ENCODE data around the gene PROM2. TPM values are rescaled to one million over a fixed set of nuclear protein-coding genes. Genes with fewer than 3 reads are reported as not detected.
A peak's percentile ranks its signal among the peaks of the same experiment; 100 is the strongest.

Gene PROM2
- total and polyA plus RNA-seq, 12 donors = 0.07 to 4.5 (median 0.84) TPM; not detected in 2

DNA sequence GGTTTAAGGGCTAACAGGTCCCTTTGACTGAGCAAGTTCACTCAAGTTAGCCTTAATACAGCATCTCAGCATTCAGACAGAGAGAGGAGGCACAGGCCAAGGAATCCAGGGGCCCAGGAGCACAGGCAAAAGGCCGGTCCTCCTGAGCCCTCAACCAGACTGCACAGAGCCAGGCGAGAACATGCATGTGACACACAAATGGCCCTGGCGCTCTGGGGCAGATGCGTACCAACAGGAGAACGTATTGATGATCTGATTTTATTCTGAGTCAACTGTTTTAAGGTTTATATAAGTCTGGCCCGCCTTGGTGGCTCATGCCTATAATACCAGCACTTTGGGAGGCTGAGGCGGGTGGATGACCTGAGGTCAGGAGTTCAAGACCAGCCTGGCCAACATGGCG, 57.8 kb downstream of the PROM2 start:
- H3K9me3 ChIP-seq (replicated peaks in 1 of 3) = no peaks in the 10 kb centered on the region
- TF ChIP-seq, protein P1, sequence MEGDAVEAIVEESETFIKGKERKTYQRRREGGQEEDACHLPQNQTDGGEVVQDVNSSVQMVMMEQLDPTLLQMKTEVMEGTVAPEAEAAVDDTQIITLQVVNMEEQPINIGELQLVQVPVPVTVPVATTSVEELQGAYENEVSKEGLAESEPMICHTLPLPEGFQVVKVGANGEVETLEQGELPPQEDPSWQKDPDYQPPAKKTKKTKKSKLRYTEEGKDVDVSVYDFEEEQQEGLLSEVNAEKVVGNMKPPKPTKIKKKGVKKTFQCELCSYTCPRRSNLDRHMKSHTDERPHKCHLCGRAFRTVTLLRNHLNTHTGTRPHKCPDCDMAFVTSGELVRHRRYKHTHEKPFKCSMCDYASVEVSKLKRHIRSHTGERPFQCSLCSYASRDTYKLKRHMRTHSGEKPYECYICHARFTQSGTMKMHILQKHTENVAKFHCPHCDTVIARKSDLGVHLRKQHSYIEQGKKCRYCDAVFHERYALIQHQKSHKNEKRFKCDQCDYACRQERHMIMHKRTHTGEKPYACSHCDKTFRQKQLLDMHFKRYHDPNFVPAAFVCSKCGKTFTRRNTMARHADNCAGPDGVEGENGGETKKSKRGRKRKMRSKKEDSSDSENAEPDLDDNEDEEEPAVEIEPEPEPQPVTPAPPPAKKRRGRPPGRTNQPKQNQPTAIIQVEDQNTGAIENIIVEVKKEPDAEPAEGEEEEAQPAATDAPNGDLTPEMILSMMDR (IDR thresholded peaks at IDR 0.05) = no peak
- no peak for TF ChIP-seq POLR2A (IDR thresholded peaks at IDR 0.05)
- H3K4me3 ChIP-seq = no peak overlapping the region
- no peak for DNase-seq
- no peaks in the 10 kb centered on the region for H3K27me3 ChIP-seq
- 92 to 98% (median 94%) methylated on average over 6 to 8 of the region's 8 CpGs for WGBS, 4 donors
- intact Hi-C loops (cut with DNase I) = no loop called here
- H3K27ac ChIP-seq = no peak overlapping the region
- no peaks in the 10 kb centered on the region for H3K4me1 ChIP-seq (replicated peaks in 1 of 2)
- H3K36me3 ChIP-seq (replicated peaks in 1 of 2) = no peaks in the 10 kb centered on the region

DNA sequence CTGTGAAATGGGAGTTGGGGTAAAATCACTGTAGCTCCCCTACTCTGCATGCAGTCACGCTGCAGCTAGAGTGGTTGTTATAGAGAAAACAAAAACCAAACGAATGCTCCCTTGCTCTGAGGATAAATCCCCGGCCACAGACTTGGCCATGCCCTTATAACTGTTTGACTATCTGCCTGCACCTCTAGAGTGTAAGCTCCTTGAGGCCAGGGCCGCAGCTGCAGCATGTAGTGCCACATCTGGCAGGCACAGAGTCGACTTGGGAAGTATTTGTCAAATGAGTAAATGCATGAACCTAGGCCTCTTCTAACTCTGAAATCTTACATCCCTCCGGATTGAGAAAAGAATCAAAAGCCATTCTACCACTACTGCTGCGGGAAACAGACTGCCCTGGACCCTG, 58.8 kb downstream of the PROM2 start:
- Histone ChIP-seq H3K9me3 (replicated peaks in 1 of 3) (no peaks in the 10 kb centered on the region), H3K27me3 (no peaks in the 10 kb centered on the region), H3K4me3 (no peak overlapping the region), H3K4me1 (replicated peaks in 1 of 2) (no peaks in the 10 kb centered on the region), H3K36me3 (replicated peaks in 1 of 2) (no peaks in the 10 kb centered on the region), H3K27ac (no peak overlapping the region)
- intact Hi-C loops (cut with DNase I) = no loop called here
- WGBS, 4 donors = 75 to 83% (median 81%) methylated on average over 6 to 7 of the region's 7 CpGs
- no peak for DNase-seq
- TF ChIP-seq, protein P1 (IDR thresholded peaks at IDR 0.05) = no peak
- TF ChIP-seq POLR2A (IDR thresholded peaks at IDR 0.05) = no peak

DNA sequence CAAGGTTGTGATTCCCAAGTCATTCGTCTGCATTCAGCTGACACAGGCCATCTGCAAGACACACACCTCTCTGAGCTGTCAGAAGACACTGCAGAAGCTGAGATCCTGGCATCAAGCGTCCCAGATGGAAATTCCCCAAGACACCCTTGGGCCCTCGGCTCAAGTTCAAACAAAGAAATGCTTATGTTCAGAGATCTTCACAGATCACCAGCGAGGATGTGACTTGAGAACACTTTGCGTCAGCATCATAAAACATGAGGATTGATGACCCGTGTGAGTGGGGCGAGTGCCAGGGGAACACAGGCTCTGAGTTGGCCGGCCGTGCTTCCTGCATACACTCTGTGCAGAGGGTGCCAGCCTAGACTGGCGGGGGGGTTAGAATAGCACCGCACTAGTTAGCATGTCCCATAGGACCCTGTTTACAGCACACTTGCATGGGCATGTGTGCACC, 59.7 kb downstream of the PROM2 start:
- Histone ChIP-seq H3K27me3 (no peaks in the 10 kb centered on the region), H3K36me3 (replicated peaks in 1 of 2) (no peaks in the 10 kb centered on the region), H3K4me3 (no peak overlapping the region), H3K27ac (no peak overlapping the region), H3K4me1 (replicated peaks in 1 of 2) (no peaks in the 10 kb centered on the region), H3K9me3 (replicated peaks in 1 of 3) (no peaks in the 10 kb centered on the region)
- TF ChIP-seq, protein P1 (IDR thresholded peaks at IDR 0.05) = no peak
- DNase-seq = peak in 5 of 7 donors; percentile 35 to 85 (median 55)
- intact Hi-C loops (cut with DNase I) = no loop called here
- 38 to 59% (median 47%) methylated on average over 9 to 11 of the region's 11 CpGs for WGBS, 4 donors

DNA sequence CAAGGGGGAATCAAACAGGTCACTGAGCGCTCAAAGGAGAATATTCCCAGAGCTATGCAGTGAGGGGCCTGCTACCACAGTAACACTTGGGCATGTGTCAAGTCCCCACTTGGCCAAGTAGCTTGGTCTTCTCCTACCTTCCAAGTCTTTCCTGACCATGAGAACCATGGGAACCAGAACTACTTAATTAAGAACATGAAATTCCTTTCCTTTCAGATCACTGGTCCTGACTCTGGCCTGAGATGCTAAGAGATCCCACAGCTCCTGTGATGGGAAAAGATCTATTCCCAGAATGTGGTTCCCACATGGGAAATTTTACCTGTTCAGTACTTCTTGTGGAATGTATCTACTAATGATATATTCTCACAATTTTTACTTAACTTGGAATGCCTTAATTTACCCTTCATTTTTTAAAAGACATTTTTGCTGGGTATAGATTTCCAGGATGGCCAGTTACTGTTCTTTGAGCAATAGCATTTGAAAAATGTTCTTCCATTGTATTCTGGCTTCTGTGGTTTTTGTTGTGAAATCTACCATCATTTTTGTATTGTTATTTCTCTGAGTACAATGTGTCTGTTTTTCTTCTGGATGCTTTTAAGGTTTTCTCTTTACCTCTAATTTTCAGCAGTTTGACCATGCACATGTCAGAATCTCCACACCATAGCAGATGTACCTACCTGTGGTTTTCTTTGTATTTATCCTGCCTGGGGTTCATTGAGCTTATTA, 60.8 kb downstream of the PROM2 start:
- intact Hi-C loops (cut with DNase I) = no loop called here
- no peak overlapping the region for H3K4me3 ChIP-seq
- no peaks in the 10 kb centered on the region for H3K9me3 ChIP-seq (replicated peaks in 1 of 3)
- H3K36me3 ChIP-seq (replicated peaks in 1 of 2) = no peaks in the 10 kb centered on the region
- H3K27ac ChIP-seq = no peak overlapping the region
- no peaks in the 10 kb centered on the region for H3K4me1 ChIP-seq (replicated peaks in 1 of 2)
- 95 to 100% (median 100%) methylated on average over 1 of the region's 1 CpG for WGBS, 4 donors
- no peak for DNase-seq
- TF ChIP-seq, protein P1 (IDR thresholded peaks at IDR 0.05) = no peak
- no peak for TF ChIP-seq POLR2A (IDR thresholded peaks at IDR 0.05)
- H3K27me3 ChIP-seq = no peaks in the 10 kb centered on the region
